Neural cell (in vitro differentiated cells): ENCODE measurements around the gene ITPK1. TPM values are rescaled to one million over a fixed set of nuclear protein-coding genes. Genes with fewer than 3 reads are reported as not detected.

Source experiments
- H2AFZ ChIP-seq: fragments of 200-600, 300-800 bp; sonication (generic), shearing (Covaris generic); 2 replicates; pipeline ENCODE4 v1.6.0; 2014; ENCODE audit warnings: low read depth, mild to moderate bottlenecking, antibody characterized with exemption, low read length, moderate library complexity
- H3F3A ChIP-seq: fragments of 200-600 bp; shearing (Covaris generic); 2 replicates; pipeline ENCODE4 v1.6.1; 2016; ENCODE audit warnings: mild to moderate bottlenecking, moderate library complexity, mixed read lengths, antibody characterized with exemption, low read length; ENCODE audit not compliant: insufficient read depth, poor library complexity, severe bottlenecking
- H3K27ac ChIP-seq: fragments of 200-600, 300-800 bp; sonication (generic), shearing (Covaris generic); 2 replicates; pipeline ENCODE4 v1.5.1; 2014; ENCODE audit warnings: mild to moderate bottlenecking, low read length, moderate library complexity
- H3K27me3 ChIP-seq: fragments of 300-800, 200-600 bp; sonication (generic), shearing (Covaris generic); 2 replicates; pipeline ENCODE4 v1.6.0; 2014; ENCODE audit warnings: mild to moderate bottlenecking, low read depth, low read length, moderate library complexity; ENCODE audit not compliant: insufficient read depth
- H3K36me3 ChIP-seq: fragments of 300-800, 200-600 bp; sonication (generic), shearing (Covaris generic); 2 replicates; pipeline ENCODE4 v1.5.1; 2014; ENCODE audit warnings: mild to moderate bottlenecking, antibody characterized with exemption, low read length, moderate library complexity; ENCODE audit not compliant: insufficient read depth
- H3K4me2 ChIP-seq: fragments of 300-800, 200-600 bp; sonication (generic), shearing (Covaris generic); 2 replicates; pipeline ENCODE4 v1.6.0; 2014; ENCODE audit warnings: mild to moderate bottlenecking, low read length
- H3K4me3 ChIP-seq: fragments of 300-800, 200-600 bp; sonication (generic), shearing (Covaris generic); 2 replicates; pipeline ENCODE4 v1.5.1; 2014; ENCODE audit warnings: mild to moderate bottlenecking, low read length, moderate library complexity
- H3K79me2 ChIP-seq: fragments of 200-600 bp; shearing (Covaris generic); replicated peaks from 2 replicates; pipeline ENCODE4 v1.6.0; 2014; ENCODE audit warnings: mild to moderate bottlenecking, low read length, moderate library complexity; ENCODE audit not compliant: insufficient read depth
- H3K9ac ChIP-seq: fragments of 300-800, 200-600 bp; sonication (generic), shearing (Covaris generic); 2 replicates; pipeline ENCODE4 v1.6.1; 2016; ENCODE audit warnings: mild to moderate bottlenecking, low read length, mixed read lengths
- H3K9me2 ChIP-seq: fragments of 200-600 bp; shearing (Covaris generic); 2 replicates; pipeline ENCODE4 v1.6.1; 2016; ENCODE audit warnings: mild to moderate bottlenecking, low read length, mixed read lengths; ENCODE audit not compliant: insufficient read depth
- H3K9me3 ChIP-seq: fragments of 200-600, 300-800 bp; sonication (generic), shearing (Covaris generic); 2 replicates; pipeline ENCODE4 v1.6.1; 2016; ENCODE audit warnings: mild to moderate bottlenecking, mixed run types, low read length, moderate library complexity, mixed read lengths
- H4K20me1 ChIP-seq: fragments of 200-600 bp; shearing (Covaris generic); 2 replicates; pipeline ENCODE4 v1.6.1; 2016; ENCODE audit warnings: mild to moderate bottlenecking, mixed run types; ENCODE audit not compliant: insufficient read depth
- CTCF ChIP-seq: fragments of 450-650 bp; IDR thresholded peaks from 2 replicates; pipeline ENCODE4 v1.5.1; 2014; ENCODE audit warnings: antibody characterized with exemption, mild to moderate bottlenecking, moderate library complexity; ENCODE audit not compliant: poor library complexity, severe bottlenecking
- EP300 ChIP-seq: fragments of 450-650 bp; conservative IDR thresholded peaks from 2 replicates; pipeline ENCODE4 v1.6.1; 2014; ENCODE audit warnings: antibody characterized with exemption, mild to moderate bottlenecking, moderate library complexity; ENCODE audit not compliant: poor library complexity, severe bottlenecking
- EZH2 ChIP-seq: fragments of 200-600, 300-800 bp; shearing (Covaris generic), sonication (generic); IDR thresholded peaks from 2 replicates; pipeline ENCODE4 v1.6.1; 2014; ENCODE audit warnings: antibody characterized with exemption, low read length, borderline replicate concordance, mild to moderate bottlenecking; ENCODE audit not compliant: insufficient read depth, poor library complexity, severe bottlenecking
- MXI1 ChIP-seq: fragments of 450-650 bp; conservative IDR thresholded peaks from 2 replicates; pipeline ENCODE4 v1.6.1; 2014; ENCODE audit warnings: antibody characterized with exemption, mild to moderate bottlenecking; ENCODE audit not compliant: poor library complexity, severe bottlenecking
- POLR2AphosphoS5 ChIP-seq: IDR thresholded peaks from 2 replicates; pipeline ENCODE4 v1.6.1; 2012
- SMC3 ChIP-seq: fragments of 450-650 bp; conservative IDR thresholded peaks from 2 replicates; pipeline ENCODE4 v1.6.1; 2014; ENCODE audit warnings: antibody characterized with exemption, mild to moderate bottlenecking, moderate library complexity; ENCODE audit not compliant: poor library complexity
- TAF1 ChIP-seq: IDR thresholded peaks from 2 replicates; pipeline ENCODE4 v1.6.1; 2012; ENCODE audit warnings: low read depth
- polyA plus RNA-seq: library from polyadenylated mRNA; depleted of rRNA; stranded (reverse); fragments of >200 nt; gene quantifications from 2 replicates; pipeline ENCODE4 v1.2.3, GENCODE V29; 2014
- TF ChIP-seq, protein P1 (sequence below): IDR thresholded peaks from 2 replicates; pipeline ENCODE4 v1.6.1; 2012; ENCODE audit warnings: borderline replicate concordance

The ITPK1 gene
- polyA plus RNA-seq, 1 donor from 2014 or later = 65.0 TPM

- Histone ChIP-seq H4K20me1 (no peaks in the 10 kb centered on the region), H3K9me3 (no peaks in the 10 kb centered on the region), H3F3A (no peaks in the 10 kb centered on the region), H3K79me2 (no peaks in the 10 kb centered on the region), H3K9ac (no peak overlapping the region), H3K9me2 (no peaks in the 10 kb centered on the region), H3K27ac (no peak overlapping the region), H3K27me3 (no peaks in the 10 kb centered on the region), H3K4me3 (no peak overlapping the region), H2AFZ (no peak overlapping the region), H3K36me3 (no peaks in the 10 kb centered on the region), H3K4me2 (no peak overlapping the region)
- no peak for TF ChIP-seq MXI1
- no peak for TF ChIP-seq SMC3
- no peak for TF ChIP-seq TAF1
- TF ChIP-seq, protein P1, sequence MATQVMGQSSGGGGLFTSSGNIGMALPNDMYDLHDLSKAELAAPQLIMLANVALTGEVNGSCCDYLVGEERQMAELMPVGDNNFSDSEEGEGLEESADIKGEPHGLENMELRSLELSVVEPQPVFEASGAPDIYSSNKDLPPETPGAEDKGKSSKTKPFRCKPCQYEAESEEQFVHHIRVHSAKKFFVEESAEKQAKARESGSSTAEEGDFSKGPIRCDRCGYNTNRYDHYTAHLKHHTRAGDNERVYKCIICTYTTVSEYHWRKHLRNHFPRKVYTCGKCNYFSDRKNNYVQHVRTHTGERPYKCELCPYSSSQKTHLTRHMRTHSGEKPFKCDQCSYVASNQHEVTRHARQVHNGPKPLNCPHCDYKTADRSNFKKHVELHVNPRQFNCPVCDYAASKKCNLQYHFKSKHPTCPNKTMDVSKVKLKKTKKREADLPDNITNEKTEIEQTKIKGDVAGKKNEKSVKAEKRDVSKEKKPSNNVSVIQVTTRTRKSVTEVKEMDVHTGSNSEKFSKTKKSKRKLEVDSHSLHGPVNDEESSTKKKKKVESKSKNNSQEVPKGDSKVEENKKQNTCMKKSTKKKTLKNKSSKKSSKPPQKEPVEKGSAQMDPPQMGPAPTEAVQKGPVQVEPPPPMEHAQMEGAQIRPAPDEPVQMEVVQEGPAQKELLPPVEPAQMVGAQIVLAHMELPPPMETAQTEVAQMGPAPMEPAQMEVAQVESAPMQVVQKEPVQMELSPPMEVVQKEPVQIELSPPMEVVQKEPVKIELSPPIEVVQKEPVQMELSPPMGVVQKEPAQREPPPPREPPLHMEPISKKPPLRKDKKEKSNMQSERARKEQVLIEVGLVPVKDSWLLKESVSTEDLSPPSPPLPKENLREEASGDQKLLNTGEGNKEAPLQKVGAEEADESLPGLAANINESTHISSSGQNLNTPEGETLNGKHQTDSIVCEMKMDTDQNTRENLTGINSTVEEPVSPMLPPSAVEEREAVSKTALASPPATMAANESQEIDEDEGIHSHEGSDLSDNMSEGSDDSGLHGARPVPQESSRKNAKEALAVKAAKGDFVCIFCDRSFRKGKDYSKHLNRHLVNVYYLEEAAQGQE = no peak
- no peak for TF ChIP-seq CTCF
- no peak for TF ChIP-seq EP300
These were observed 164.5 kb downstream of the ITPK1 start for GRCh38 chr14:92951261-92951660.

GRCh38 chr14:92950773-92951172, 165.0 kb downstream of the ITPK1 start:
- H4K20me1 ChIP-seq = no peaks in the 10 kb centered on the region
- no peaks in the 10 kb centered on the region for H3K27me3 ChIP-seq
- no peak overlapping the region for H3K4me2 ChIP-seq
- H3K27ac ChIP-seq = no peak overlapping the region
- no peak for TF ChIP-seq SMC3
- no peak for TF ChIP-seq EP300
- TF ChIP-seq EZH2 = no peak
- no peak overlapping the region for H3K9ac ChIP-seq
- no peaks in the 10 kb centered on the region for H3K36me3 ChIP-seq
- H2AFZ ChIP-seq = no peak overlapping the region
- H3F3A ChIP-seq = no peaks in the 10 kb centered on the region
- H3K4me3 ChIP-seq = no peak overlapping the region
- no peaks in the 10 kb centered on the region for H3K9me3 ChIP-seq
- H3K79me2 ChIP-seq = no peaks in the 10 kb centered on the region
- H3K9me2 ChIP-seq = no peaks in the 10 kb centered on the region

DNA sequence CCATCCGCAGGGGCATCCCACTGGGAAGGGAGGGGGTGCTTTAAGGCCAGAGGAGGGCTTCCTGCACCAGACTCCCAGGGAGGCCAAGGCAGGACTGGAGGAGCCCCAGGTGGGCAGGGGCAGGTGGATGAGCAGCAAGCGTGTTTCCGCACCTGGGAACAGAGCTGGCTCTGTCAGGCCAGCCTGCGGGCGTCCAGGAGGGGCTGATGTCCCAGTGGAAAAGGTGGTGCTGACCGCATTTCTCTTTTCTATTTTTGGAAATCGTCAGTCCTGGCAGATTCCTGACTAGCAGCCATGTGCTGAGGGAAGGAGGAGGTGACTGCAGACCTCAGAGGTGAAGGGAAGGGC, 165.6 kb downstream of the ITPK1 start:
- H3K9me2 ChIP-seq = no peaks in the 10 kb centered on the region
- H3K27ac ChIP-seq = no peak overlapping the region

More for the DNA sequence above, 165.6 kb downstream of the ITPK1 start:
- Histone ChIP-seq H3K4me3 (no peak overlapping the region), H3K9ac (no peak overlapping the region), H3K4me2 (no peak overlapping the region), H3F3A (no peaks in the 10 kb centered on the region), H3K36me3 (no peaks in the 10 kb centered on the region), H4K20me1 (no peaks in the 10 kb centered on the region), H3K27me3 (no peaks in the 10 kb centered on the region), H2AFZ (no peak overlapping the region), H3K9me3 (no peaks in the 10 kb centered on the region), H3K79me2 (no peaks in the 10 kb centered on the region)
- TF ChIP-seq POLR2AphosphoS5 = no peak
- TF ChIP-seq, protein P1 = no peak
- no peak for TF ChIP-seq CTCF
